K562 (cell line): ENCODE results near the gene IRF2. TPM values are rescaled to one million over a fixed set of nuclear protein-coding genes. Genes with fewer than 3 reads are reported as not detected.

ENCODE experiments used
- FOXA3 ChIP-seq, 2 experiments: fragments of 450-650 bp in 1 of 2; sonication (generic) in 1 of 2; formaldehyde crosslinking; IDR thresholded peaks in 1 of 2; conservative IDR thresholded peaks in 1 of 2; 2 replicates each; pipeline versions ENCODE4 v1.4.0 to v1.8.0; 2020 to 2022; ENCODE audit warnings: mild to moderate bottlenecking in 2 of 2, missing genetic modification reagents in 1 of 2
- JUND ChIP-seq, 2 experiments: IDR thresholded peaks; 2 replicates in 1 of 2; 3 replicates in 1 of 2; pipeline ENCODE4 v1.6.1; 2011; ENCODE audit warnings: borderline replicate concordance in 2 of 2, low read depth in 2 of 2, low read length in 2 of 2, improper control_type of control experiment in 1 of 2, missing biosample characterization in 1 of 2, missing genetic modification characterization in 1 of 2, missing genetic modification reagents in 1 of 2
- KAT2B ChIP-seq: IDR thresholded peaks from one replicate; pipeline ENCODE4 v1.6.1; 2012; ENCODE audit warnings: low read depth, mild to moderate bottlenecking, control low read depth, inconsistent platforms, low read length, moderate library complexity
- PHF21A ChIP-seq: fragments of 450-650 bp; IDR thresholded peaks from 2 replicates; pipeline ENCODE4 v1.6.1; 2017; ENCODE audit warnings: low read depth, borderline replicate concordance
- PML ChIP-seq: IDR thresholded peaks from 2 replicates; pipeline ENCODE4 v1.6.1; 2012; ENCODE audit warnings: low read length, inconsistent platforms
- TAF9B ChIP-seq: fragments of 450-650 bp; IDR thresholded peaks from 2 replicates; pipeline ENCODE4 v1.6.1; 2018; ENCODE audit warnings: mild to moderate bottlenecking; ENCODE audit not compliant: partially characterized antibody
- ZFP36 ChIP-seq: fragments of 150-350 bp; IDR thresholded peaks from 2 replicates; pipeline ENCODE4 v1.6.1; 2018; ENCODE audit warnings: low read length, low read depth; ENCODE audit not compliant: partially characterized antibody
- ZKSCAN3 ChIP-seq: fragments of 250-450 bp; sonication (Bioruptor Pico); IDR thresholded peaks from 2 replicates; pipeline ENCODE4 v1.4.0; 2020
- ZNF280B ChIP-seq: fragments of 250-450 bp; sonication (Bioruptor Pico); IDR thresholded peaks from 2 replicates; pipeline ENCODE4 v1.5.1; 2021; ENCODE audit warnings: mild to moderate bottlenecking
- ZNF76 ChIP-seq: fragments of 250-450 bp; sonication (Bioruptor Pico); IDR thresholded peaks from 2 replicates; pipeline ENCODE4 v1.4.0; 2020; ENCODE audit warnings: mild to moderate bottlenecking, moderate library complexity, borderline replicate concordance
- polyA plus RNA-seq, 8 experiments: library from polyadenylated mRNA; depleted of rRNA in 4 of 8; stranded (reverse) in 5 of 8; unstranded in 3 of 8; fragments of >200 nt; fragmentation: Nextera tagmentation in 2 of 8; fragmentation: Illumina TruSeq in 1 of 8; extraction: Ambion mirVana in 2 of 8; extraction: Trizol in 1 of 8; gene quantifications; 2 replicates each; pipeline versions ENCODE4 v1.2.1 to v1.2.3, GENCODE V29; 2011 to 2014; ENCODE audit warnings: inconsistent platforms in 1 of 8, missing spikeins in 1 of 8
- total RNA-seq, 7 experiments: library from RNA; depleted of rRNA in 6 of 7; stranded (reverse); fragments of >200 nt in 6 of 7; fragmentation: Illumina TruSeq in 2 of 7; extraction: Trizol in 2 of 7; gene quantifications; 2 replicates each; pipeline versions ENCODE4 v1.2.1 to v1.2.3, GENCODE V29; 2011 to 2021; ENCODE audit warnings: low replicate concordance in 1 of 7
- TF ChIP-seq, protein P1 (sequence below), 2 experiments: IDR thresholded peaks; 2 replicates each; pipeline ENCODE4 v1.6.1; 2011; ENCODE audit warnings: borderline replicate concordance in 1 of 2, control low read depth in 1 of 2, low read depth in 1 of 2, low read length in 1 of 2, mild to moderate bottlenecking in 1 of 2, mixed read lengths in 1 of 2, moderate library complexity in 1 of 2; ENCODE audit not compliant: insufficient read depth in 1 of 2, insufficient read length in 1 of 2, poor library complexity in 1 of 2, severe bottlenecking in 1 of 2; ENCODE audit errors: extremely low read depth in 1 of 2
- TF ChIP-seq, protein P2 (sequence below): fragments of 250-450 bp; sonication (Bioruptor Pico); IDR thresholded peaks from 2 replicates; pipeline ENCODE4 v1.4.0; 2020
- TF ChIP-seq, protein P3 (sequence below): IDR thresholded peaks from 2 replicates; pipeline ENCODE4 v1.6.1; 2011; ENCODE audit not compliant: insufficient read length; ENCODE audit errors: extremely low read depth
- TF ChIP-seq, protein P4 (sequence below): sonication (generic); formaldehyde crosslinking; IDR thresholded peaks from 2 replicates; pipeline ENCODE4 v1.8.0; 2022; ENCODE audit warnings: missing genetic modification reagents, mild to moderate bottlenecking, borderline replicate concordance

IRF2 gene
- total and polyA plus RNA-seq, 9 of the 15 experiments (the other 6 are each of a cell fraction or from before 2014, with no cell fraction given), result 7.1 to 17.1 (median 11.3) TPM

DNA sequence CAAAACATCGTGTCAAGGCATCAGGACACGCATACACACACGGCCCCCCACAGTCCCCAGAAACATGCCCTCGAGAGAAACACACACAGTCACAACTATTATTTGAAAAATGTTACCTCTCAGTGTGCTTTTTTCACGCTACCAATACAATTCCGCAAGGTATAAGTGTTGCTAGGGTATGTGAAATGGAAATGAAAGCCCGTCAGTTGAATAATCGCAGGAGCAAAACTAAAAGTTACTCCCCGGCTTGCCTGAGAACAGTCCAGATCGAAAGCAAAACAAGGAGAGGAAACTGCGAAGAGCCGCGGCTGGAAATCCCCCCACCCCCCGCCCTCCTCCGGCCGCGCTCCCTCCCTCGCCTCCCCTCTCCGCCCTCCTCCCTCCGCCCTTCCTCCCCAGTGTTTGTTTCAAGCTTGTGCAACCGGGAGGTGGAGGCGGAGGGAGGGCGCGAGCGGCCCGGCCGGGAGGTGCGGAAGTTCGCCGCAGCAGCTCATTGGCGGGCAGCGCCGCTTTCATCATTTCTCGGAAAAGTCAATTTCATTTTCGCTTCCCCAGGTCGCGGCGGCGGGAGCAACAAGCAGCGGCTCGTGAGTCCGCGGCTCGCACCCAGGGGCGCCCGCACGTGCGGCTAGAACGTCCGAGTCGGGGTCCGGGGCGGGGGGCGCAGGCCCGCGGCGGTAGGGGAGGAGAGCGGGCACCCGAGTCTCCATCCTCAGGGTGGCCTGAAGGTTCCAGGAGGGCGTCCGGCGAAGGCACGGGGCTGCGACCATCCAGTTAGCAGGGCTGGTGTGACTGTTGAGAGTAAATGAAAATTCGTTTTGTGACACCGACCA lies at the start of gene IRF2 (continued):
- no peak for TF ChIP-seq ZNF280B (CRISPR knock-in tag)
- TF ChIP-seq PML, result peak; percentile 73
- 0 out of 2 replicates have a peak, but pooled peaks have one; percentile 34 for TF ChIP-seq PHF21A
- TF ChIP-seq TAF9B, result peak; percentile 89
- TF ChIP-seq KAT2B, result no peak
- TF ChIP-seq, protein P1, sequence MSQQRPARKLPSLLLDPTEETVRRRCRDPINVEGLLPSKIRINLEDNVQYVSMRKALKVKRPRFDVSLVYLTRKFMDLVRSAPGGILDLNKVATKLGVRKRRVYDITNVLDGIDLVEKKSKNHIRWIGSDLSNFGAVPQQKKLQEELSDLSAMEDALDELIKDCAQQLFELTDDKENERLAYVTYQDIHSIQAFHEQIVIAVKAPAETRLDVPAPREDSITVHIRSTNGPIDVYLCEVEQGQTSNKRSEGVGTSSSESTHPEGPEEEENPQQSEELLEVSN (IDR thresholded peaks at IDR 0.05; ENCODE audit: borderline replicate concordance in 1 of 2, extremely low read depth in 1 of 2, insufficient read depth in 1 of 2, insufficient read length in 1 of 2, low read depth in 1 of 2, low read length in 1 of 2, poor library complexity in 1 of 2, severe bottlenecking in 1 of 2), result peak in 1 of 2 experiments; percentile 79
- 0 out of 2 replicates have a peak, but pooled peaks have one; percentile 30 for TF ChIP-seq ZNF76 (CRISPR knock-in tag)
- peak; percentile 6 for TF ChIP-seq ZFP36
- TF ChIP-seq FOXA3 (CRISPR knock-in tag; conservative IDR thresholded peaks at IDR 0.05 in 1 of 2, IDR thresholded peaks at IDR 0.05 in 1 of 2), result peak in 1 of 2 experiments; percentile 51; a peak in 1 of 4 replicates
- no peak for TF ChIP-seq ZKSCAN3 (CRISPR knock-in tag)
- TF ChIP-seq, protein P2, sequence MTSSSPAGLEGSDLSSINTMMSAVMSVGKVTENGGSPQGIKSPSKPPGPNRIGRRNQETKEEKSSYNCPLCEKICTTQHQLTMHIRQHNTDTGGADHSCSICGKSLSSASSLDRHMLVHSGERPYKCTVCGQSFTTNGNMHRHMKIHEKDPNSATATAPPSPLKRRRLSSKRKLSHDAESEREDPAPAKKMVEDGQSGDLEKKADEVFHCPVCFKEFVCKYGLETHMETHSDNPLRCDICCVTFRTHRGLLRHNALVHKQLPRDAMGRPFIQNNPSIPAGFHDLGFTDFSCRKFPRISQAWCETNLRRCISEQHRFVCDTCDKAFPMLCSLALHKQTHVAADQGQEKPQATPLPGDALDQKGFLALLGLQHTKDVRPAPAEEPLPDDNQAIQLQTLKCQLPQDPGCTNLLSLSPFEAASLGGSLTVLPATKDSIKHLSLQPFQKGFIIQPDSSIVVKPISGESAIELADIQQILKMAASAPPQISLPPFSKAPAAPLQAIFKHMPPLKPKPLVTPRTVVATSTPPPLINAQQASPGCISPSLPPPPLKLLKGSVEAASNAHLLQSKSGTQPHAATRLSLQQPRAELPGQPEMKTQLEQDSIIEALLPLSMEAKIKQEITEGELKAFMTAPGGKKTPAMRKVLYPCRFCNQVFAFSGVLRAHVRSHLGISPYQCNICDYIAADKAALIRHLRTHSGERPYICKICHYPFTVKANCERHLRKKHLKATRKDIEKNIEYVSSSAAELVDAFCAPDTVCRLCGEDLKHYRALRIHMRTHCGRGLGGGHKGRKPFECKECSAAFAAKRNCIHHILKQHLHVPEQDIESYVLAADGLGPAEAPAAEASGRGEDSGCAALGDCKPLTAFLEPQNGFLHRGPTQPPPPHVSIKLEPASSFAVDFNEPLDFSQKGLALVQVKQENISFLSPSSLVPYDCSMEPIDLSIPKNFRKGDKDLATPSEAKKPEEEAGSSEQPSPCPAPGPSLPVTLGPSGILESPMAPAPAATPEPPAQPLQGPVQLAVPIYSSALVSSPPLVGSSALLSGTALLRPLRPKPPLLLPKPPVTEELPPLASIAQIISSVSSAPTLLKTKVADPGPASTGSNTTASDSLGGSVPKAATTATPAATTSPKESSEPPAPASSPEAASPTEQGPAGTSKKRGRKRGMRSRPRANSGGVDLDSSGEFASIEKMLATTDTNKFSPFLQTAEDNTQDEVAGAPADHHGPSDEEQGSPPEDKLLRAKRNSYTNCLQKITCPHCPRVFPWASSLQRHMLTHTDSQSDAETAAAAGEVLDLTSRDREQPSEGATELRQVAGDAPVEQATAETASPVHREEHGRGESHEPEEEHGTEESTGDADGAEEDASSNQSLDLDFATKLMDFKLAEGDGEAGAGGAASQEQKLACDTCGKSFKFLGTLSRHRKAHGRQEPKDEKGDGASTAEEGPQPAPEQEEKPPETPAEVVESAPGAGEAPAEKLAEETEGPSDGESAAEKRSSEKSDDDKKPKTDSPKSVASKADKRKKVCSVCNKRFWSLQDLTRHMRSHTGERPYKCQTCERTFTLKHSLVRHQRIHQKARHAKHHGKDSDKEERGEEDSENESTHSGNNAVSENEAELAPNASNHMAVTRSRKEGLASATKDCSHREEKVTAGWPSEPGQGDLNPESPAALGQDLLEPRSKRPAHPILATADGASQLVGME (CRISPR knock-in tag), result 0 out of 2 replicates have a peak, but pooled peaks have one; percentile 16
- TF ChIP-seq, protein P3, sequence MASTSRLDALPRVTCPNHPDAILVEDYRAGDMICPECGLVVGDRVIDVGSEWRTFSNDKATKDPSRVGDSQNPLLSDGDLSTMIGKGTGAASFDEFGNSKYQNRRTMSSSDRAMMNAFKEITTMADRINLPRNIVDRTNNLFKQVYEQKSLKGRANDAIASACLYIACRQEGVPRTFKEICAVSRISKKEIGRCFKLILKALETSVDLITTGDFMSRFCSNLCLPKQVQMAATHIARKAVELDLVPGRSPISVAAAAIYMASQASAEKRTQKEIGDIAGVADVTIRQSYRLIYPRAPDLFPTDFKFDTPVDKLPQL, result peak; percentile 47
- peak; percentile 55; the same call in 1 of the 2 replicates for TF ChIP-seq JUND (IDR thresholded peaks at IDR 0.05; ENCODE audit: borderline replicate concordance, low read depth, low read length)
- TF ChIP-seq JUND (tag; IDR thresholded peaks at IDR 0.05; ENCODE audit: borderline replicate concordance, low read depth, low read length), result peak; percentile 36; the same call in 1 of the 3 replicates
- TF ChIP-seq, protein P4, sequence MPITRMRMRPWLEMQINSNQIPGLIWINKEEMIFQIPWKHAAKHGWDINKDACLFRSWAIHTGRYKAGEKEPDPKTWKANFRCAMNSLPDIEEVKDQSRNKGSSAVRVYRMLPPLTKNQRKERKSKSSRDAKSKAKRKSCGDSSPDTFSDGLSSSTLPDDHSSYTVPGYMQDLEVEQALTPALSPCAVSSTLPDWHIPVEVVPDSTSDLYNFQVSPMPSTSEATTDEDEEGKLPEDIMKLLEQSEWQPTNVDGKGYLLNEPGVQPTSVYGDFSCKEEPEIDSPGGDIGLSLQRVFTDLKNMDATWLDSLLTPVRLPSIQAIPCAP (CRISPR knock-in tag), result no peak
